Measurements from ENCODE around the gene ART3.
"Not testable (repeated sequence)": the region's sequence is repeated elsewhere in the genome, so short reads cannot be mapped to it uniquely, and the experiment has no call there.

Gene ART3, protein sequence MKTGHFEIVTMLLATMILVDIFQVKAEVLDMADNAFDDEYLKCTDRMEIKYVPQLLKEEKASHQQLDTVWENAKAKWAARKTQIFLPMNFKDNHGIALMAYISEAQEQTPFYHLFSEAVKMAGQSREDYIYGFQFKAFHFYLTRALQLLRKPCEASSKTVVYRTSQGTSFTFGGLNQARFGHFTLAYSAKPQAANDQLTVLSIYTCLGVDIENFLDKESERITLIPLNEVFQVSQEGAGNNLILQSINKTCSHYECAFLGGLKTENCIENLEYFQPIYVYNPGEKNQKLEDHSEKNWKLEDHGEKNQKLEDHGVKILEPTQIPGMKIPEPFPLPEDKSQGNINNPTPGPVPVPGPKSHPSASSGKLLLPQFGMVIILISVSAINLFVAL

DNA sequence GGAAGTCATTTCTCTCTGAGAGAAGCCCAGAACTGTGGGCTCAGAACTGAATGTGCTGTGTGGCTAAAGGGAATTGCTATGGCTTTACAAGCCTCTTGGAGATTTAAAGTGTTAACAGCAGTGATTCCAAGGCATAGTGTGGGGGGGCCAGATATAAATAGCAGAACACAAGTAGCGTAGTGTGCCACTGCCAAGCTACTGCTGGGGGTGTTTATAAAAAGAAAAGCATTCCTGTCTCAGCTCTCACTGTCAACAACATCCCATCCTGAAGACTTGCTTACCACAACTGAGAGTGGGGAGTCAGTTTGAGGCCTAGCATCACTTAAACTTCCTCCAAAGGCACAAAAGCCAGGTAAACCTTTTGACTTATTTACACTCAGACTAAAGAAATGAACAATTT, at the start of gene ART3:
Gene ART3, plus strand, starts transcription at position 242 of the 400 bp plus-strand sequence. CDS start 1,181 bp downstream, outside the sequence.
- Histone ChIP-seq H3K27me3 (ENCODE audit: control insufficient read depth in 5 of 5, insufficient read depth in 4 of 5, low read length in 5 of 5) (peaks cover 0 to 5% (median 2%) of the 10 kb centered on the region in 5 donors), H3K4me3 (ENCODE audit: low read depth in 1 of 5, low read length in 5 of 5) (no peak within 1 kb of the TSS), H3K36me3 (ENCODE audit: control insufficient read depth in 5 of 5, insufficient read depth in 5 of 5, low read length in 5 of 5) (no peaks in the 10 kb centered on the region), H3K4me1 (ENCODE audit: control insufficient read depth in 5 of 5, insufficient read depth in 5 of 5, low read length in 5 of 5) (no peaks in the 10 kb centered on the region), H3K9me3 (ENCODE audit: control insufficient read depth in 5 of 5, low read length in 5 of 5) (no peaks in the 10 kb centered on the region), H3K9ac (ENCODE audit: low read length in 5 of 5) (no peak within 1 kb of the TSS), H3K27ac (ENCODE audit: low read depth, low read length) (no peak within 1 kb of the TSS)

DNA sequence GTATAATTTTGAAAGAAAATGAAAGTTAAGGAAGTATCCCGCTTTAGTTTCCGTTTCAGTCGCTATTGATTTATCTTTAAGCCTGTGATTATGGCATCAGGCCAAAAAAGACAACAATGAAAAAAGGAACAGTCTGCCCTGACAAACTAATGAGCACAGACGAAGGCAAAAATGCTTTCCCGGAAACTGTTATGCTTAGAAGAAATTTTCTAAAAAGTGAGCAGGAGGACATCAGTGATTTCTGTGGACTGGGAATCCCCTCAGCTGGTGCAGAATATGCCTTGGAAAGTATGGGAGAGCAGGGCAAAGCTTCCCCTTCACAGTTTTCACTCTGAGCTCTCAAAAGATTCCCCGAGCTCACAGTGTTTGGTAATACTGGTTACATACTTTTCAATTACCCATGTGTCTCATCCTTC, 46.2 kb upstream of the ART3 start:
- Histone ChIP-seq H3K27me3 (ENCODE audit: control insufficient read depth in 5 of 5, insufficient read depth in 4 of 5, low read length in 5 of 5) (no peaks in the 10 kb centered on the region), H3K4me1 (ENCODE audit: control insufficient read depth in 5 of 5, insufficient read depth in 5 of 5, low read length in 5 of 5) (peaks cover 0 to 13% (median 8%) of the 10 kb centered on the region in 5 donors), H3K9me3 (ENCODE audit: control insufficient read depth in 5 of 5, low read length in 5 of 5) (no peaks in the 10 kb centered on the region), H3K9ac (ENCODE audit: low read length in 5 of 5) (peak overlapping the region in 2 of 5 donors; percentile 27 to 62), H3K27ac (ENCODE audit: low read depth, low read length) (no peak overlapping the region), H3K4me3 (ENCODE audit: low read depth in 1 of 5, low read length in 5 of 5) (peak overlapping the region; percentile 37 to 54 (median 46)), H3K36me3 (ENCODE audit: control insufficient read depth in 5 of 5, insufficient read depth in 5 of 5, low read length in 5 of 5) (no peaks in the 10 kb centered on the region)

DNA sequence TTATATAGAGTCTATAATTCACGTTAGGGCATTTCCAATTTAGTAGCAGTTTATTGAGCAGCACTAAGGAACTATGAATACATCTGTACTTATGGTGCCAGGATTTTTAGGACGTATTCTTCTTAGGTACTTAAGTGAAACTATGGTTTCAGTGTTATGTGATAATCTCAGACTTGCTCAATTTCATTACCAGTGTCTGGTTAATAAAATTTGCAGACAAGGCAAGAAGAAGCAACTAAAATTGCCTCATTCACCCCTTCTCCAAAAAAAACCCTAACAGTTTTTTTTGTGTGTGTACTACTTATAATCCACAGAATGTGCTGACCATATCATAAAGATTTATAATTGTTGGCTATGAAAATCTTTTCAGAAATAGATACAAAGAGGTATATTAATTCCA, 45.2 kb upstream of the ART3 start:
- Histone ChIP-seq H3K4me3 (ENCODE audit: low read depth in 1 of 5, low read length in 5 of 5) (no peak overlapping the region), H3K27ac (ENCODE audit: low read depth, low read length) (no peak overlapping the region), H3K36me3 (ENCODE audit: control insufficient read depth in 5 of 5, insufficient read depth in 5 of 5, low read length in 5 of 5) (no peaks in the 10 kb centered on the region), H3K4me1 (ENCODE audit: control insufficient read depth in 5 of 5, insufficient read depth in 5 of 5, low read length in 5 of 5) (peaks cover 0 to 7% (median 6%) of the 10 kb centered on the region in 5 donors), H3K9me3 (ENCODE audit: control insufficient read depth in 5 of 5, low read length in 5 of 5) (no peaks in the 10 kb centered on the region), H3K9ac (ENCODE audit: low read length in 5 of 5) (no peak overlapping the region), H3K27me3 (ENCODE audit: control insufficient read depth in 5 of 5, insufficient read depth in 4 of 5, low read length in 5 of 5) (peaks cover 0 to 2% (median 0%) of the 10 kb centered on the region in 5 donors)

DNA sequence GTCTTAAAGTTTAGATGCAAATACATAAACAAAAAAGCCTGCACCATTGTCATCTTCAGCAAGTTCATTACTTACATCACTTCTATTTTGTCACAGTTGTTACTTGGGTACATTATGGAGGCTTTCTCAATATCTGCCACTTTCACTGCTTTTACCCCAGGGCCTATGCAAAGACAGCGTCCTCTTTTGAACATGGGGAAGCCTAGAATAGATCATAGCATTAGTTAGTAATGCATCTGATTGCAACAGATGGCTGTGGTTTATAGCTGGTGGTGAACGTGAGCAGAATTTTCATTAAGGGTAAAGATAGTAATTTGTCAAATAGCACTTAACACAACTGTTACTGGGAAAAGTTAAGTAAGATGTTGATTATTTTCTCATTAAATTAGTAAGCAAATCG, 39.4 kb upstream of the ART3 start:
- Histone ChIP-seq H3K4me3 (ENCODE audit: low read depth in 1 of 5, low read length in 5 of 5) (no peak overlapping the region), H3K4me1 (ENCODE audit: control insufficient read depth in 5 of 5, insufficient read depth in 5 of 5, low read length in 5 of 5) (peaks cover 0 to 3% (median 0%) of the 10 kb centered on the region in 5 donors), H3K27ac (ENCODE audit: low read depth, low read length) (no peak overlapping the region), H3K9me3 (ENCODE audit: control insufficient read depth in 5 of 5, low read length in 5 of 5) (no peaks in the 10 kb centered on the region), H3K27me3 (ENCODE audit: control insufficient read depth in 5 of 5, insufficient read depth in 4 of 5, low read length in 5 of 5) (peaks cover 0 to 2% (median 0%) of the 10 kb centered on the region in 5 donors), H3K36me3 (ENCODE audit: control insufficient read depth in 5 of 5, insufficient read depth in 5 of 5, low read length in 5 of 5) (no peaks in the 10 kb centered on the region), H3K9ac (ENCODE audit: low read length in 5 of 5) (no peak overlapping the region)

GRCh38 chr4:76035799-76036380, 38.6 kb upstream of the ART3 start, which contains the start of gene CXCL11:
Gene CXCL11, minus strand, starts transcription at chr4:76036070. Its CDS starts 83 bp downstream, at chr4:76035987.
- Histone ChIP-seq H3K9me3 (ENCODE audit: control insufficient read depth in 5 of 5, low read length in 5 of 5) (no peaks in the 10 kb centered on the region), H3K27me3 (ENCODE audit: control insufficient read depth in 5 of 5, insufficient read depth in 4 of 5, low read length in 5 of 5) (peaks cover 0 to 6% (median 0%) of the 10 kb centered on the region in 5 donors), H3K4me3 (ENCODE audit: low read depth in 1 of 5, low read length in 5 of 5) (no peak within 1 kb of the TSS), H3K27ac (ENCODE audit: low read depth, low read length) (no peak within 1 kb of the TSS), H3K36me3 (ENCODE audit: control insufficient read depth in 5 of 5, insufficient read depth in 5 of 5, low read length in 5 of 5) (no peaks in the 10 kb centered on the region), H3K9ac (ENCODE audit: low read length in 5 of 5) (no peak within 1 kb of the TSS), H3K4me1 (ENCODE audit: control insufficient read depth in 5 of 5, insufficient read depth in 5 of 5, low read length in 5 of 5) (peaks cover 0 to 3% (median 0%) of the 10 kb centered on the region in 5 donors)

DNA sequence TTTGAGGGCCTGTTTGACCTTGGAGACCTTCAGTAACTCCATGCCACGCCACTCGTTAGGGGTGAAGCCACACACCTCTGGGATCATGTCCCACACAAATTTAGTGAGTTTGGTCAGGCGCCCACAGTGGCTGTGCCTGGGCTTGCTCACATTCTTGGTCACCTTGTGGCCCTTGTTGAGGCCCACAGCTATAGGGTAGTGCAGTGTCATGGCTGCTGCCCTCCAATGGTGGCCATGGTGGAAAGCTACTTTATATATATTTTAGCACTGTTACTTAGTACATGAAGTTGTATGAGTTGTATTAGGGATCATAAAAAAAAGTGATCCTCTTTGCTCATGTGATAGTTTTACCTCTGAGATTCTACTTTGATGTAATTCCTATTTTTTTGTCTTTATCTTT, 37.7 kb upstream of the ART3 start:
- H3K27ac ChIP-seq (ENCODE audit: low read depth, low read length), result no peak overlapping the region
- H3K36me3 ChIP-seq (ENCODE audit: control insufficient read depth in 5 of 5, insufficient read depth in 5 of 5, low read length in 5 of 5), result no peaks in the 10 kb centered on the region
- H3K9me3 ChIP-seq (ENCODE audit: control insufficient read depth in 5 of 5, low read length in 5 of 5), result no peaks in the 10 kb centered on the region
- H3K4me3 ChIP-seq (ENCODE audit: low read depth in 1 of 5, low read length in 5 of 5), result no peak overlapping the region
- no peak overlapping the region for H3K9ac ChIP-seq (ENCODE audit: low read length in 5 of 5)
- peaks cover 0 to 7% (median 0%) of the 10 kb centered on the region in 5 donors for H3K27me3 ChIP-seq (ENCODE audit: control insufficient read depth in 5 of 5, insufficient read depth in 4 of 5, low read length in 5 of 5)
- peaks cover 0 to 3% (median 0%) of the 10 kb centered on the region in 5 donors for H3K4me1 ChIP-seq (ENCODE audit: control insufficient read depth in 5 of 5, insufficient read depth in 5 of 5, low read length in 5 of 5)

GRCh38 chr4:76042241-76042998, 32.1 kb upstream of the ART3 start:
- not testable (repeated sequence) for H3K9ac ChIP-seq (ENCODE audit: low read length in 5 of 5); H3K36me3 ChIP-seq (ENCODE audit: control insufficient read depth in 5 of 5, insufficient read depth in 5 of 5, low read length in 5 of 5); H3K4me1 ChIP-seq (ENCODE audit: control insufficient read depth in 5 of 5, insufficient read depth in 5 of 5, low read length in 5 of 5); H3K4me3 ChIP-seq (ENCODE audit: low read depth in 1 of 5, low read length in 5 of 5); H3K27ac ChIP-seq (ENCODE audit: low read depth, low read length); H3K27me3 ChIP-seq (ENCODE audit: control insufficient read depth in 5 of 5, insufficient read depth in 4 of 5, low read length in 5 of 5); H3K9me3 ChIP-seq (ENCODE audit: control insufficient read depth in 5 of 5, low read length in 5 of 5)

- not testable (repeated sequence) for H3K9me3 ChIP-seq (ENCODE audit: control insufficient read depth in 5 of 5, low read length in 5 of 5); H3K36me3 ChIP-seq (ENCODE audit: control insufficient read depth in 5 of 5, insufficient read depth in 5 of 5, low read length in 5 of 5); H3K4me3 ChIP-seq (ENCODE audit: low read depth in 1 of 5, low read length in 5 of 5); H3K4me1 ChIP-seq (ENCODE audit: control insufficient read depth in 5 of 5, insufficient read depth in 5 of 5, low read length in 5 of 5); H3K27ac ChIP-seq (ENCODE audit: low read depth, low read length); H3K27me3 ChIP-seq (ENCODE audit: control insufficient read depth in 5 of 5, insufficient read depth in 4 of 5, low read length in 5 of 5); H3K9ac ChIP-seq (ENCODE audit: low read length in 5 of 5)
Measured at GRCh38 chr4:76043306-76043705, 31.2 kb upstream of the ART3 start.

DNA sequence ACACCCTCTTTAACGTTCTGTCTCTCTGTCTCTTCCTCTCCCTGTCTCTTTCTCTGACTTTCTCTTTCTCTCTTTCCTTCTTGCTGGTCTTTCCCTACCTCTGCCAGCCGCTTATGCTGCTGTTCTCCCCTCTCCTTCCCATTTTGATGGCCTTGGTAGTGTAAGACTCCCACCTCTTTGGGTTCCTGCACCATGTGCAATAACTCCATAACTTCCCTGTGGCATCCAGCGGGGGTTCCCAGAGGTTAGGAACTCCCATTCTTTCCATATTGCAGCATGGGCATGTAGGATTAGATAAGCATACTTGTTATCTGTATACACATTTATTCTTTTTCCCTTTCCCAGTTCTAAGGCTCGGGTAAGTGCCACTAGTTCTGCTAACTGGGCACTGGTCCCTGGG, 29.8 kb upstream of the ART3 start:
- H3K27me3 ChIP-seq (ENCODE audit: control insufficient read depth in 5 of 5, insufficient read depth in 4 of 5, low read length in 5 of 5); H3K9me3 ChIP-seq (ENCODE audit: control insufficient read depth in 5 of 5, low read length in 5 of 5); H3K4me3 ChIP-seq (ENCODE audit: low read depth in 1 of 5, low read length in 5 of 5); H3K9ac ChIP-seq (ENCODE audit: low read length in 5 of 5); H3K27ac ChIP-seq (ENCODE audit: low read depth, low read length); H3K4me1 ChIP-seq (ENCODE audit: control insufficient read depth in 5 of 5, insufficient read depth in 5 of 5, low read length in 5 of 5); H3K36me3 ChIP-seq (ENCODE audit: control insufficient read depth in 5 of 5, insufficient read depth in 5 of 5, low read length in 5 of 5): not testable (repeated sequence)
